ENCODE measurements around the gene MASP2.

The MASP2 gene

DNA sequence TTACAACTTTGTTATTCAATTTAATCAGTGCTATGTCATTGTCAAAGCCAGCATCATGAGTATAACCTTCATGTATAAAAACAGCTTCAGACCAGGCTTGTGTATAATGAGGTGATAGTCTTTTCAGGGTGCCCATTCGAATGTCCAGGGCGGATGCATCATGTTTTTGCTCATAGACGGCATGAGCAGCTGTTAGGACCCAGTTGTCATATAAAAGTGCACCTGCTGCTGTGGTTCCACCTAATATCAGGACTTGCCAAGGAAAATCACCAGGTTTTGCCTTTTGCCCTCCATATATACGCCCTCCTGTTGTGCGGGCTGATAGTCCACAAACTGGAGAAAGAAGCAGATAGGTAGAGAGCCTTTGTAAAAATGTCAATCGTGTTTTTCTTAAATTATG lies 19.7 kb downstream of the MASP2 start:
- no peak overlapping the region for H3K4me3 ChIP-seq (ENCODE audit: low read depth, low read length)
- TF ChIP-seq, protein P1, sequence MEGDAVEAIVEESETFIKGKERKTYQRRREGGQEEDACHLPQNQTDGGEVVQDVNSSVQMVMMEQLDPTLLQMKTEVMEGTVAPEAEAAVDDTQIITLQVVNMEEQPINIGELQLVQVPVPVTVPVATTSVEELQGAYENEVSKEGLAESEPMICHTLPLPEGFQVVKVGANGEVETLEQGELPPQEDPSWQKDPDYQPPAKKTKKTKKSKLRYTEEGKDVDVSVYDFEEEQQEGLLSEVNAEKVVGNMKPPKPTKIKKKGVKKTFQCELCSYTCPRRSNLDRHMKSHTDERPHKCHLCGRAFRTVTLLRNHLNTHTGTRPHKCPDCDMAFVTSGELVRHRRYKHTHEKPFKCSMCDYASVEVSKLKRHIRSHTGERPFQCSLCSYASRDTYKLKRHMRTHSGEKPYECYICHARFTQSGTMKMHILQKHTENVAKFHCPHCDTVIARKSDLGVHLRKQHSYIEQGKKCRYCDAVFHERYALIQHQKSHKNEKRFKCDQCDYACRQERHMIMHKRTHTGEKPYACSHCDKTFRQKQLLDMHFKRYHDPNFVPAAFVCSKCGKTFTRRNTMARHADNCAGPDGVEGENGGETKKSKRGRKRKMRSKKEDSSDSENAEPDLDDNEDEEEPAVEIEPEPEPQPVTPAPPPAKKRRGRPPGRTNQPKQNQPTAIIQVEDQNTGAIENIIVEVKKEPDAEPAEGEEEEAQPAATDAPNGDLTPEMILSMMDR (IDR thresholded peaks at IDR 0.05; ENCODE audit: borderline replicate concordance, insufficient read depth, low read depth, low read length) = no peak

DNA sequence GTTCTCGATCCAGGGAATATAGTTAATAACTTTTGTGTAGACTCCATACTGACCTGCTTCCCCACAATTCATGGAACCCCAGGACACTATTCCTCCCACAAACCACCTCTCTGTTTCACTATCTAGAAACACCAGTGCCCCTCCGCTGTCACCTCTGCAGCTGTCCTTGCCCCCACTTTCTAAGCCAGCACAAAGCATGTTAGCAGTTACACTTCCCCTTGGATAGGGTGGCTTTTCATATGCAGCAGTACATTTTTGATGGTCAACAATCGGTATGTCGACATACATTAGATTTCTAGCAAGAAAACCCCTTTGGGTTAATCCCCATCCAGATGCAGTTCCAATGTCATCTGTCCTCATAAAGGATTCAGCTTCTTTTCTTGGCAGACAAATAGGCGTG lies 20.1 kb downstream of the MASP2 start:
- TF ChIP-seq, protein P1 (IDR thresholded peaks at IDR 0.05; ENCODE audit: borderline replicate concordance, insufficient read depth, low read depth, low read length) = no peak
- H3K4me3 ChIP-seq (ENCODE audit: low read depth, low read length) = no peak overlapping the region

DNA sequence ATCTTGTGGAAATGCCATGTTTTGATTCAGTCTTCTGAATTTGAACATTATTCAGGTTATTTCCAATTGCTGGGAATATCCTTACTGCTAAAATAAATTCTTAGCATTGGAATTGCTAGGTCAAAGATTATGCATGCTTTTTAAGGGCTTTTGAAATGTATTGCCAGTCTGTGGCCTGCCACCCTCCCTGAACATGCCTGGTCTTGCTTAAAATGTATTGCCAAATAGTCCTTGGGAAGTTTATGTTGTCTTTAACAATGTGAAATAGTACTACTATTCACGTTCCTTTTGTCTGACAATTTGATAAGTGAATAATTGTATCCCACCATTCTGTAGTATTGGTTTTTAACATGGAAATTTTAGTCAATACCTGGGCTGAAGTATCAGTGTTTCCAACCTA lies 21.0 kb downstream of the MASP2 start:
- no peak overlapping the region for H3K4me3 ChIP-seq (ENCODE audit: low read depth, low read length)
- TF ChIP-seq, protein P1 (IDR thresholded peaks at IDR 0.05; ENCODE audit: borderline replicate concordance, insufficient read depth, low read depth, low read length) = no peak

DNA sequence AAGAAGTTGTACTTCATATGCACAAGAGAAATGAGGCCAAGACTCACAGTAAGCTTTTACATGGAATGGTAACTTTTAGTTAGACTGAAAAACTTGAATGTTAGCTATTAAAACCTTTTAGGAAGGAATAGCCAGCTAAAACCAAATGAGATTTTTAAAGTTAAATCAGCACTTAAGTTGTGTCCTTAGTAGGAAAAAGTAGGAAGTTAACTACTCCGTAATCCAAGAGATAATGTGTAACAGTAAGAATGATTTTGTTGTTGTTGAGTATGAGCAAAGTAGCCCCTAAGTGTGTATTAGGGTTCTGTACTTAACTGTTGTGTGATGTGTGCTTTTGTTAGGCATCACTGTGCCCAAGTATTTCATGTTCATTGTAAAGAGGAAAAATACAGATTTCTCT lies 21.4 kb downstream of the MASP2 start:
- TF ChIP-seq, protein P1 (IDR thresholded peaks at IDR 0.05; ENCODE audit: borderline replicate concordance, insufficient read depth, low read depth, low read length) = no peak
- no peak overlapping the region for H3K4me3 ChIP-seq (ENCODE audit: low read depth, low read length)

DNA sequence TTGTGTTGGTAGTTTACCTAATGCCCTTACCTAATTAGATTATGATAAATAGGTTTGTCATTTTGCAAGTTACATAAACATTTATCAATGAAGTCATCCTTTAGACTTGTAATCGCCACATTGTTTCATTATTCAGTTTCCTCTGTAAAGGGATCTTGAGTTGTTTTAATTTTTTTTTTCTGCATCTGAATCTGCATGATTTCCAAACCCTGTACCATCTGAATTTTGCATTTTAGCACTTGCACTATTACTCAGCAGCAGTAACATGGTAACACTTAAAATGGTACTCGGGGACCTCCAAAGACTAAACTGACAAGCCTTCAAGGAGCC lies 22.2 kb downstream of the MASP2 start:
- TF ChIP-seq, protein P1 (IDR thresholded peaks at IDR 0.05; ENCODE audit: borderline replicate concordance, insufficient read depth, low read depth, low read length) = no peak

DNA sequence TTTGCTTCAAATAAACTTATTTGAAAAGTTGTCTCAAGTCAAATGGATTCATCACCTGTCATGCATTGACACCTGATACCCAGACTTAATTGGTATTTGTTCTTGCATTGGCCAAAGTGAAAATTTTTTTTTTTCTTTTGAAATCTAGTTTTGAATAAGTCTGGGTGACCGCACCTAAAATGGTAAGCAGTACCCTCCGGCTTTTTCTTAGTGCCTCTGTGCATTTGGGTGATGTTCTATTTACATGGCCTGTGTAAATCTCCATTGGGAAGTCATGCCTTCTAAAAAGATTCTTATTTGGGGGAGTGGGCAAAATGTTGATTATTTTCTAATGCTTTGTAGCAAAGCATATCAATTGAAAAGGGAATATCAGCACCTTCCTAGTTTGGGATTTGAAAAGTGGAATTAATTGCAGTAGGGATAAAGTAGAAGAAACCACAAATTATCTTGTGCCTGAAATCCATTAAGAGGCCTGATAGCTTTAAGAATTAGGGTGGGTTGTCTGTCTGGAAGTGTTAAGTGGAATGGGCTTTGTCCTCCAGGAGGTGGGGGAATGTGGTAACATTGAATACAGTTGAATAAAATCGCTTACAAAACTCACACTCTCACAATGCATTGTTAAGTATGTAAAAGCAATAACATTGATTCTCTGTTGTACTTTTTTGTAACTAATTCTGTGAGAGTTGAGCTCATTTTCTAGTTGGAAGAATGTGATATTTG lies 22.7 kb downstream of the MASP2 start:
- H3K4me3 ChIP-seq (ENCODE audit: low read depth, low read length) = no peak overlapping the region
- TF ChIP-seq, protein P1 (IDR thresholded peaks at IDR 0.05; ENCODE audit: borderline replicate concordance, insufficient read depth, low read depth, low read length) = no peak

More for the DNA sequence above, 22.2 kb downstream of the MASP2 start:
- H3K4me3 ChIP-seq (ENCODE audit: low read depth, low read length) = no peak overlapping the region

DNA sequence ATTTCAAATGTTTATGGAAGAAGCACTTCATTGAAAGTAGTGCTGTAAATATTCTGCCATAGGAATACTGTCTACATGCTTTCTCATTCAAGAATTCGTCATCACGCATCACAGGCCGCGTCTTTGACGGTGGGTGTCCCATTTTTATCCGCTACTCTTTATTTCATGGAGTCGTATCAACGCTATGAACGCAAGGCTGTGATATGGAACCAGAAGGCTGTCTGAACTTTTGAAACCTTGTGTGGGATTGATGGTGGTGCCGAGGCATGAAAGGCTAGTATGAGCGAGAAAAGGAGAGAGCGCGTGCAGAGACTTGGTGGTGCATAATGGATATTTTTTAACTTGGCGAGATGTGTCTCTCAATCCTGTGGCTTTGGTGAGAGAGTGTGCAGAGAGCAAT lies 23.8 kb downstream of the MASP2 start:
- no peak overlapping the region for H3K4me3 ChIP-seq (ENCODE audit: low read depth, low read length)
- TF ChIP-seq, protein P1 (IDR thresholded peaks at IDR 0.05; ENCODE audit: borderline replicate concordance, insufficient read depth, low read depth, low read length) = no peak

All from GM12875 (cell line).